HG03095 (cell line): ENCODE data around the gene MGME1.

Experiments
- ATAC-seq: cut with Tn5 transposase; IDR thresholded peaks from one replicate; pipeline ENCODE4 v1.9.1; 2021; ENCODE audit warnings: moderate library complexity; ENCODE audit not compliant: unreplicated experiment

MGME1 gene

GRCh38 chr20:17968366-17969277, at the start of gene MGME1, which contains the start of gene SNX5:
Gene MGME1, plus strand, starts transcription at chr20:17969018. Its CDS starts 842 bp downstream, at chr20:17969860.
Gene SNX5, minus strand, starts transcription at chr20:17968794. Its CDS starts 369 bp downstream, at chr20:17968425.
- peak; percentile 65 for ATAC-seq

DNA sequence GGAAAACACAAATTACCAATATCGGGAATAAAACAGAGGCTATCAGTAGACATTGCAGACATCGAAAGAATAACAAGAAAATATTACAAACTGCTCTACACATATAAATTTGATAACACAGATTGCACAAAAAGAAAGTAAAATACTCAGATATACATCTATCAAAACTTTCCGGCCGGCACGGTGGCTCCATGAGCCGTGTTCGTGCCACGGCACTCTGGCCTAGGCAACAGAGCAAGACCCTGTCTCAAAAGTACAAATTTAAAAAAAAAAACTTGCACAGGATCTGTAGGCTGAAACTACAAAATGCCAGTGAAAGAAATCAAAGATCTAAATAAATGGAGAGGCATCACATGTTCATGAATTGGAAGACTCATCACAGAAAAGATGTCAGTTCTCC, 49.7 kb upstream of the MGME1 start:
- no peak for ATAC-seq

DNA sequence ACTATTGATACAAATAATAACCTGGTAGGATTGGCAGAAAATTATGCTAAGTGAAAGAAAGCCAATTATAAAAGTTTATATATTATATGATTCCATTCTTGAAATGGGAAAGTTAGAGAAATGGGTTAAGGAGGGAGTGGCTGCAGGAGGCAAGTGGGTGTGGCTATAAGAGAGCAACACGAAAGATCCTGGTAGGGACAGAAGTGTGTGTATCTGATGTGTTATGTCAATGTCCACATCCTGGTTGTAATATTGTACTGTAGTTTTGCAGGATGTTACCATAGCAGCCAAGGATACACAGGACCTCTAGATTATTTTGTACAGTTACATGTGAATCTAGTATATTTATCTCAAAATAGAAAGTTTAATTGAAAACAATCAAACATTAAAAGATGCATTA, 47.0 kb upstream of the MGME1 start:
- no peak for ATAC-seq

DNA sequence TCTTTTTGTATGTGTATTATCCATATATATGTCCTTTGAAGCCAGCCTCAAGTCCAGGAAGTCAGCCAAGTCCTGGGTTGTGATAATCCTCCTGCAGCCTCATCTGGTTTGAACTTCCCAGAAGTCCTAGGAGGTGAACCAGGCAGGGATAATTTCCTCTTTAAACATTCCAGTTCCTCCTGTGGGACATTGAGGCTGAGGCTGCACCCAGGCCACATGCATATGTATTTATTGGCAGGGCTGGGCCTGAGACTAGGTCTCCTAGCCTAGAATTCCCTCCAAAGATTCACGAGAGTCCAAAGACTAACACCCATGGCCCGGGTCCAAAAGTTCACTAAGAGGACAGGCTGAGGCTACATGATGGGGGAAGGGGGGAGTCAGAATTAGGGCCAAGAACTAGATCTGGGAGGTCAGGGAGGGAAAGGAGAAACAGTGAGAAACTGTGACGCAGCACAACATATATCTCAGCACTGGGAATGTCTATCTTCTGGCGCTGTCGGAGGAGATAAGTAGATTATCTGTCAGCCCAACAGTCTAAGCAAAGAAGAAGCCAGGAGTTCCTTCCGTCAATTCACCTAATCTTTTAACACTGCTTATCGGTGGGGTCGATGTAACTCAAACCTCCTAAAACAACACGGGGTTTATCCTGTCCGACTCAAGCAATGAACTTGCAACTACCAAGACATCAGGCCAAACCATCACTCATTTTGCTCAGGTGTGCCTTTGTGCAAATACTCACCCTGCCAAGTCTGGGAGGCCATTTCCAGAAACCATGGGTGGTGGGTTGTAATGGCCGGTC, 43.5 kb upstream of the MGME1 start:
- no peak for ATAC-seq

DNA sequence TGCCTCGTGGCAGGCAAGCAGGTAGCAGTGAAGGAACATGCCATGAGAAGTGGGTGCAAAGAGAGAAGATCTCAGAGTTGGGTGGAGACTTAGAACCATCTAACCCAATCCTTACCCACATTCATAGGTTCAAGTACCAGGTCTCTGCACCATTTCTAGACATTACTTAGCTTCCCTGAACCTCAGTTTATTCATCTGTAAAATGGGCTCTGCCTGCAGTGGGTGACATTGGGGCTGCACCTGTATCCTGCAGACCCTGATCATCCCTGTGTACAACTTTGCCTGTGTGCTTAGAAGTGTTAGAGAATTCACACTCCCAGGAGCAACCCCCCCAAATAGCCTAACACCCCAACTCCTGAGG, 42.9 kb upstream of the MGME1 start:
- ATAC-seq, result no peak

- no peak for ATAC-seq
These were observed 40.6 kb upstream of the MGME1 start for GRCh38 chr20:17928211-17928611.

DNA sequence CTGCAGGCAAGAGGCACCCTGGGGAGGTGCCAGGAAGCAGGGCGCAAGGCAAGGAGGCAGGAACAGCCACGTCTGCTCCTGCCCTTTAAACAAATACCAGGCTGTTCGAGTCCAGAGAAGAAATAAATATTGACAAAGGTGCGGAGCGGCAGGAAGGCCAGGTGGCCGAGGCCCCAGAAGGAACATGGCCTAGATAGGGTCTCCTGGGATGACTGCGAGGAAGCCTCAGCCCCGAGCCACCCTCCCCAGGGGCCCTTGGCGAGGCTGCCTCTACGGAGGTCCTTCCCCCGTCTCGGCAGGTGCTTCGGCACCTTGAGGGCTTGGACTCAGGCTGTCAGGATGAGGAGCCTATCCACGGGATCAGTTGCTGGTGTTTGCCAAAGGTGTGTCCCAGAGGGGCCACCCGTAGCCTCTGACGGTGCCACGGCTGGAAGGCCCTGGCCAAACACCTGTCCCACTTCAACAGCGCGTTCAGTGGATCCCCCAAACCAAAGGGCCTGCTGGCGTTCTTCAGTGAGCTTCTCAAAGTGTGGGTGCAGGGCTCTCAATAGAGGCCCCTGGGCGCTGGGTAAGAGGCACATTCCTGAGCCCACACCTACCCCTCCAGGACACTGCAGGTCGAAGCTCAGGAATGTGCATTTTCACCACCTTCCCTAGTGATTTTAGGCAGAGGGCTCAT, 40.0 kb upstream of the MGME1 start:
- no peak for ATAC-seq

GRCh38 chr20:17931513-17931912, 37.3 kb upstream of the MGME1 start:
- ATAC-seq, result no peak

GRCh38 chr20:17932396-17932795, 36.4 kb upstream of the MGME1 start:
- ATAC-seq, result no peak

DNA sequence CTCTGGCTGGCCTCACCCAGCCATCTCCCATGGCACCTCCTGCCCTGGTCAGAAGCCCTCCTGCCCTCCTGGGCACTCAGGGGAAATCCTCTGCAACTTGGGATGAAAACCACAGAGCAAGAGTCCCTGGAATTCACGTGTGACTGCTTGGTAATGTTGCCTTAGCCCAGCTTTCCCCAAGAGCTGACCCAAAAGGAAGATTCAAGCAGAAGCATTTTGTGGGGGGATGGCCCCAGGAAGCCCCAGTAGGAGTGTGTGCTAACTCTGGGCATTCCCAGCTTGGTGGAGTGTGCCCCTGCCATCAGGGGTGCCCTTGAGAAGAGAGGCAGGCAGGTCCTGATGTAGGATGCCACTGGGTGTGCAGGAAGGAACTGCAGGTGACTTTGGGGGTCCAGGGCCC, 35.7 kb upstream of the MGME1 start:
- ATAC-seq, result no peak

DNA sequence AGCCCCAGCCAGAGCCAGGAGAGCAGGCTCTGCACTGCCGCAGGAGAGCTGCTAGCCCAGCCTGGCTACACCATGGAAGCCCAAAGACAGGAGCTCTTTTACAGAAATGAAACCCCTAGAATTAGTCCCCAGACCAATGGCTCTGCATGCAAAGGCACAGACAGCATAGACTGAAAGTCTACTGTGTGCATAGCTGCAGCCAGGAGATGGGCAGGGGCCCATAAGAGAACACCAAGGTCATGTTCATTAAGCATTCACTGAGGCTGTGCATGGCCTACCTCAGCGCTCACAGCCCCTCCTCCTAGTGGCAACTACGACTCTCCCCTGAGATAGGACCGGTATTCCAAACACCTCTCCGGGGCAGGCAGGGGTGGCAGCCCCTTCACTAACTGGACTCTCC, 35.1 kb upstream of the MGME1 start:
- ATAC-seq, result peak; percentile 67

- no peak for ATAC-seq
These were observed 34.5 kb upstream of the MGME1 start for GRCh38 chr20:17934141-17934862.

DNA sequence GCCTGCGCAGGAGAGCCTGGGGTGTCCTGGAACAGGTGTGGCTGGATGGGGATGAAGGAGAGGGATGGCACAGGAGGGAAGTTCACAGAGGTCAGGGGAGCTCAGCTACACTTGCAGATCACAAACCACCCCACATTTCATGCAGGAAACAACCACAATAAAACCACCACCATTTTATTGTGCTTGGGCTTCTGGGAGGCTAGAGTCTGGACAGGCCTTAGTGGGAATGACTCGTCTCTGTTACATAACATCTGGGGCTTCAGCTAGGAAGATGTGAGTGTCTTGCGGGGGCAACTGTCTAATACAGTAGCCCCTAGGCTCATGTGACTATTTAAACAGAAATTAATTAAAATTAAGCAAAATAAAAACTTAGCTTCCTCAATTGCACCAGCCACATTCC, 33.6 kb upstream of the MGME1 start:
- no peak for ATAC-seq

- ATAC-seq, result no peak
These were observed 33.1 kb upstream of the MGME1 start for GRCh38 chr20:17935761-17936160.

- ATAC-seq, result no peak
These were observed 32.5 kb upstream of the MGME1 start for GRCh38 chr20:17936286-17936760.

GRCh38 chr20:17936761-17937732, 31.8 kb upstream of the MGME1 start:
- no peak for ATAC-seq

GRCh38 chr20:17938871-17939619, 29.8 kb upstream of the MGME1 start:
- ATAC-seq, result peak; percentile 78

DNA sequence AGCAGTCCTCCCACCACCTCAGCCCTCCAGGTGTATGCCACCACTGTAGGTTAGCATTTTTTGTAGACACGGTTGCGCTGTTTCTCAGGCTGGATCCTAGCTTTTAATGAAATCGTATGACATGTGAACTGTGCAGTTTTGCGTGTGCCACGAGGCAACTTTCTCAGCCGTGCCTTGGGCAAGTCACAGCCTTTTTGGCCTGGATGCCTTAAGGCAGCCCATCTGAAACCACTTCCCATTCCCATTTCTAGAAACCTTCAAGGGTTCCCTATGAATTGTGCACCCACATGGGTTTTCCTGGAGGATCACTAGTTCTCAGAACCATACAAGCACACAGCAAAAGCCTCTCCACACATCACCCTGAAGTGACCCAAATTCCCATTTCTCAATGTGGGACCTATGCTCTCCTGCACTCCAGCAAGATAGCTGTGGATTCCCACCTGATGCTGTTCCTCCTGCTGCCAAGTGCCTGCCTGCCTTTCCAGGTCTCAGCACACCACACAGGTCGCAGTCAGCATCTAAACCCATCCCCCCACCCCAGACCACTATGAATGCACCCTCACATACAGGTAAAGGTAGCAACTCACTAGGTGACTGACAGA, 29.1 kb upstream of the MGME1 start:
- no peak for ATAC-seq
